Lung microvascular endothelial cell (primary cell): ENCODE measurements around the gene HEBP1. TPM values are rescaled to one million over a fixed set of nuclear protein-coding genes. Genes with fewer than 3 reads are reported as not detected.

Source experiments
- DNase-seq, 2 donors: peaks; one replicate each; pipeline versions ENCODE4 v3.0.0 to v3.0.0-alpha.2; 2010; ENCODE audit warnings: low read depth in 2 of 2
- total RNA-seq: library from RNA; depleted of rRNA; stranded (reverse); fragments of >200 nt; gene quantifications from 2 replicates; pipeline ENCODE4 v1.2.1, GENCODE V29; 2014

The HEBP1 gene
- total RNA-seq, 1 donor from 2014 or later = 28.2 TPM

DNA sequence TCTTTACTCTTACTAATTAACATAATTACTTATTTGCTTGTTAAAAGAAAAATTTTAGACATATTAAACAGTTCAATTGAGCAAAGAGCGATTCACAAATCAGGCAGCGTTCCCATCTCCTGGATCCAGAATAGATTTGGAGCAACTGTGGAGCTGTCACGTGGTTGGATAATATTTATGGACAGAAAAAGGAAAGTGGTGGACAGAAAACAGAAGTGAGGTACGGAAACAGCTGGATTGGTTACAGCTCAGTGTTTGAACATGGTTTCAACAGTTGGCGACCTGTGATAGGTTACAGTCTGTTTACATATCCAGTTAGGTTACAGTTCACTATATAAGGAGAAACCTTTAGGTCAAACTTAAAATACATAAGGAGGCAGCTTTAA lies 24.5 kb upstream of the HEBP1 start:
- peak; percentile 12 to 31 for DNase-seq

DNA sequence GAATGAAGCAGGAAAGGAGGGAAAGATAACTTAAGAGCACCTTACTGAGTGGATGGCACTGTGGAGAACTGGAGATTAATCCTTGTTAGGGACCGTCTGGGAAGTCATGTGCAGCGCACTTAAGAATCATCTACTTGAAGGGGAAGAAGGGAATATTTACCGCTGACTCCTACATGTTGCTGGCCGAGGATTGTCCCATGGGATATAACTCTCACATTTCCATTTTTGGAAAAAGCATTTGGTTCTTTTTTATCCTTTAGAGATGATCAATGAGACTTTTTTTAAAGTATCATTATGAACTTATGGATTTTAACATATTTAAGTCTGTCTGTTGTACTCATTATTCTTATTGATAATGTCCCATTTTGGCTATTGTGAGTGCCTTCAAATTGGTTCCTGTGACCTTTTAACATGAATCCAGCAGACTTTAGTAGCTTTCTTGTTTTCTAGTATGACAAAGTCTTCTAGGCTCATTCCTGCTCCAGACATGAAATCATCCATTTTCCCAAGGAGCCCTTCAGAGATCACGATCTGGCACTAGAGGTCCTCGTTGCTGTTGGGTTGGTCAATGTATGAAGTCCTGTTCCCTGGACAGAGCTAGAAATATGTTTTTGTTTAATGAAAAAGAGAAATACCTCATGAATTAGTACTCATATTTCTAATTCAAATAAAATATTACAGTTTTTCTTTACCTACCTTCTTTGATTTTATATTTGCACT lies 23.9 kb upstream of the HEBP1 start:
- DNase-seq = peak in 1 of 2 donors; percentile 82

DNA sequence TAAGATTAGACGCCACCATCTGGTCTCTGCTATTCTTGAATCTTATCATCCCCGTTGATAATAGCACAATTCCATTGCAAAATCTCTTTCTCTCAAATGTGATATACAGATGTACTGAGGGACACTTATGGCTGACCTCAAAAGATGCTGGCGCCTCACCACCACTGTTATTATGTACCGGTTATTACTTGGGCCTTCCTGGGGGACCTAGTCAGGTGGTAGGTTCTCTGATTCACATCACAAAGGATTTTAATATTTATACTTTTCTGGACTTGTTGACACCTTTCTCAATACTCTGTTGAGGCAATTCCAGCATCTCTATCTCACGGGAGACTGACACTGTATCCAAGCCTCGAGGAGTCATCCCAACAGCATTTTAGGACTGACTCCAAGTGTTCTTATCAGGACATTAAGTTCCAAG lies 22.8 kb upstream of the HEBP1 start:
- DNase-seq = no peak

DNA sequence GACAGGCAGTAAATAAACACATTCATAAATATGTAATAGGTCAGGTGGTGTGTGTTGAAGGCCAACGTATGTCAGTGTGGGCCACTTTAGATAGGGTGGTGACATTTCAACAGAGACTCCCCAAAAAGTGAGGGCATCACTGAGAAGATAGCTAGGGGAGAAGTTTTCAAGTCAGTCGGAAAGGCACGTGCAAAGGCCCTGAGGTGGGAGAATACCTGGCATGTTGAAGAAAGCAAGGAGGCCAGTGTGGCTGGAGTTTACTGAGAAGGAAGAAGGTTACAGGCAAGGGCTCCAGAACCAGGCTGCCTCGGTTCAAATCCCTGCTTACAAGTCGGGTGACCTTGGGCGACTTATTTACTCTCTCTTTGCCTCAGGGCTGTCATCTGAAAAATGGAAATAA lies 11.0 kb upstream of the HEBP1 start:
- no peak for DNase-seq

DNA sequence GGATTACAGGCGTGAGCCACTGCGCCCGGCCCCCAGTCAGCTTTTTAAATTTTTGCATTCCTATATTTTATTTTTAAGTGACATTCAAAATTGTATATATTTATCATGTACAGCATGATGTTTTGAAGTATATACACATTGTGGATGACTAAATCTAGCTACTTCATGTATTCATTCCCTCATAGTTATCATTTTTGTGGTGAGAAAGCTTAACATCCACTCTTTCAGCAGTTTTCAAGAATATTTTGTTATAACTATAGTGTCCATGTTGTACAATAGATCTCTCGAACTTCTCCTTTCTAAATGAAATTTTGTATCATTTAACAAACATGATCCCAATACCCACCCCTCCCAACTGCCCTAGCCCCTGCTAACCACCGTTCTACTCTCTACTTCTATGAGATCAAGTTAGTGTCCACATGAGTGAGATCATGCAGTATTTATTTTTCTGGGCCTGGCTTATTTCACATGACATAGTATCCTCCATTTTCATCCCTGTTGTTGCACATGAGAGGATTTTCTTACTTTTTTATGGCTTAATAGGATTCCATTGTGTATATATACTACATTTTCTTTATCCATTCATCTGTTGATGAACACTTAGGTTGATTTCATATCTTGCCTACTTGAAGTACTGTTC lies 8.8 kb upstream of the HEBP1 start:
- no peak for DNase-seq

DNA sequence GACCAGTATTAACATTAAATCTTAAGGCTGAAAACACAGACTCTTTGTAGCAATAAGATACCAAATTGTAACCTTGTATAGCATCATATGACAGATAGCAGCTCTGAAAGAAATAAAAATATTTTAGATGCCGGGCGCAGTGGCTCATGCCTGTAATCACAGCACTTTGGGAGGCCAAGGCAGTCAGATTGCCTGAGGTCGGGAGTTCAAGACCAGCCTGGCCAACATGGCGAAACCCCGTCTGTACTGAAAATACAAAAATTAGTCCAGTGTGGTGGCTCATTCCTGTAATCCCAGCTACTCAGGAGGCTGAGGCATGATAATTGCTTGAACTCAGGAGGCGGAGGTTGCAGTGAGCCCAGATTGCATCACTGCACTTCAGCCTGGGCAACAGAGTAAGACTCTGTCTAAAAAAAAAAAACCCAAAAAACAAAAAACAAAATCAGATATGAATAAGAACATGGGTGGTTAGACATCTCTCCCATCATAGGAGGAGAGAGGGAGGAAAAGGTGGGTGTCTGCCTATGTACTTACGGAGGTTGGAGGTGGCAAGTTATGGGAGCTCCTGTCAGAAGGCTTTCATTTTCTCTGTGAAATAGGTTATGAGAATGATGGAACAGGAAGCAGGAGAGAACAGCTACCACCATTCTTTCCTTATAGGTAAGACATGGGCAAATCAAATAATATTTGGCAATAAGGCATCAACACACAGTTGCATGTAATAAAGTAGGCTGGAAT lies 7.6 kb upstream of the HEBP1 start:
- no peak for DNase-seq

DNA sequence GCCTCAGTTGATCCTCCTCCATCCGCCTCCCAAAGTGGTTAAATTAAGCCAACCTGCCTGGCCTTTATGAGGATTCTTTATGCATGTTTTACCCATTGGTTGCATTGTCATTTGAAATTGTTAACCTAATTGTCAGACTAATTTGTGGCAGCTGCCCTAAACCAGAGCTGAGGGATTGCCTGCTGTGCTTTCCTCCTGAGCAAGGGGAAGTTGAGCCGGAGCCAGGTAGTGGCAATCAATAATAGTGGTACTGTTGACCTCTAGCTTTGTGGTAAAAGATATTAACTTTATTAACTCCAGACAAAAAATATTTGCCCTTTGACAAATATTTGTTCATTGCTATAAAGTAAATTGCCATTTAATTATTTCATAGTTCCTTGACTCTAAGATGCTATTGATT lies 5.6 kb upstream of the HEBP1 start:
- no peak for DNase-seq

DNA sequence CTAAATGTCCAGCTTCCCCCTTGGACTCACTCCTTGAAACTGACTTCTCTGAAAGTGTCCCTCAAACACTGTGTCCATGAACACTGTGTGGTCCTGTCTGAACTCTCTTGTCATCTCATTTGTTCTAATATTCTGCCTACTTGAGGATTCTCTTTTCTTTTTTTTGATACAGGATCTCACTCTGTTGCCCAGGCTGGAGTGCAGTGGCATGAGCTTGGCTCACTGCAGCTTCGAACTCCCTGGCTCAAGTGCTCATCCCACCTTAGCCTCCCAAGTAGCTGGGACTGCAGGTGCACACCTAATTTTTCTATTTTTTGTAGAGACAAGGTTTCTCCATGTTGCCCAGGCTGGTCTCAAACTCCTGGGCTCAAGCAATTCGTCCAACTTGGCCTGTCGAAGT lies 4.9 kb upstream of the HEBP1 start:
- DNase-seq = no peak

DNA sequence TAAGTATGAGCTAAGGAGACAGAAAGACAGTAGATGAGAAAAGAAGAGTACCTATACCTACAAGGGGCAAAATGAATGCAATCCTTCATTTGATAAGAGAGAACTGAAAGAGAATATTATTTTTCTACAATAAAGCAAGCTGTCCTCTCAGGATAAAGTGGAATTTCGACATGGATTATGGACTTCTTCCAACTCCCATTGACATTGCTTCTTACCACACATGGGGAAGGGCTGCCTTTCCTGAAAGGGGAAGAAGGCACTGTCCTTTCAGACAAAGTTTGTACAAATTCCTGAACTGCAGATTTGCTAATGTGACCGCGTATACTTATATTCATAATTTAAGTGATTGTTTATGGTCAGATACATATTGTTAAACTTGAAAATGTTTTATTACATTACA lies 4.3 kb upstream of the HEBP1 start:
- no peak for DNase-seq

DNA sequence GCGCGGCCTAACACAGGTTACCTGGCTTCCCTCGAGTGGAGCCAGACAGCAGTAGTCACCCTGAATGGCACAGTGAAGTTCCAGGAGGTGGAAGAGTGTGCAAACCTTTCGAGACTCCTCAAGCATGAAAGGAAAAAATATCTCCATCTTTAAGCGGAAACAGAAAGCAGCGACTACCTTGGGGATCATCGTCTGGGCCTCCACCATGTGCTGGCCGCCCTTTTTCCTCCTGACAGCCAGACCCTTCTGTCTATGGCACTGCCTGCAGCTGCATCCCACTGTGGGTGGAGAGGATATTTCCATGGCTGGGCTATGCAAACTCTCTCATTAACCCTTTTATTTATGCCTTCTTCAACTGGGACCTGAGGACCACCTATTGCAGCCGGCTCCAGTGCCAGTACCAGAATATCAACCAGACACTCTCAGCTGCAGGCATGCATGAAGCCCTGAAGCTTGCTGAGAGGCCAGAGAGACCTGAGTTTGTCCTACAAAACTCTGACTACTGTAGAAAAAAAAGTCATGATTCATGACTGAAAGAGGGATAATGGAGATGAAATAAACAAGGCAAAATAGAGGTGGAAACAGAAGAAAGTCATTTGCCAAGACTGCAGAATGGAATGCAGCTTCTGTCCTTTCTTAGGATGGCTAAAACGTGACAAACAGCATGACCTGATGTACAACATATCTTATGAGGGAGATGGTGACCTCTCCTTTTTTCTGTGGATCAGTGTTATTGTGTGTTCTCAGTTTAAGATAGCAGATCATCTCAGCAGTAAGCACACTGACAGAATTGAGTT lies 2.4 kb upstream of the HEBP1 start:
- DNase-seq = no peak

DNA sequence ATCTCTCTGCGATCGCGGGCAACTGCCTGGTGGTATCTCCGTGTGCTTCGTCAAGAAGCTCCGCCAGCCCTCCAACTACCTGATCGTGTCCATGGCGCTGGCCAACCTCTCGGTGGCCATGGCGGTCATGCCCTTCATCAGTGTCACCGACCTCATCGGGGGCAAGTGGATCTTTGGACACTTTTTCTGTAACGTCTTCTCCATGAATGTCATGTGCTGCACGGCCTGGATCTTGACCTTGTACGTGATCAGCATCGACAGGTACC lies 1.6 kb upstream of the HEBP1 start:
- peak in 1 of 2 donors; percentile 14 for DNase-seq

DNA sequence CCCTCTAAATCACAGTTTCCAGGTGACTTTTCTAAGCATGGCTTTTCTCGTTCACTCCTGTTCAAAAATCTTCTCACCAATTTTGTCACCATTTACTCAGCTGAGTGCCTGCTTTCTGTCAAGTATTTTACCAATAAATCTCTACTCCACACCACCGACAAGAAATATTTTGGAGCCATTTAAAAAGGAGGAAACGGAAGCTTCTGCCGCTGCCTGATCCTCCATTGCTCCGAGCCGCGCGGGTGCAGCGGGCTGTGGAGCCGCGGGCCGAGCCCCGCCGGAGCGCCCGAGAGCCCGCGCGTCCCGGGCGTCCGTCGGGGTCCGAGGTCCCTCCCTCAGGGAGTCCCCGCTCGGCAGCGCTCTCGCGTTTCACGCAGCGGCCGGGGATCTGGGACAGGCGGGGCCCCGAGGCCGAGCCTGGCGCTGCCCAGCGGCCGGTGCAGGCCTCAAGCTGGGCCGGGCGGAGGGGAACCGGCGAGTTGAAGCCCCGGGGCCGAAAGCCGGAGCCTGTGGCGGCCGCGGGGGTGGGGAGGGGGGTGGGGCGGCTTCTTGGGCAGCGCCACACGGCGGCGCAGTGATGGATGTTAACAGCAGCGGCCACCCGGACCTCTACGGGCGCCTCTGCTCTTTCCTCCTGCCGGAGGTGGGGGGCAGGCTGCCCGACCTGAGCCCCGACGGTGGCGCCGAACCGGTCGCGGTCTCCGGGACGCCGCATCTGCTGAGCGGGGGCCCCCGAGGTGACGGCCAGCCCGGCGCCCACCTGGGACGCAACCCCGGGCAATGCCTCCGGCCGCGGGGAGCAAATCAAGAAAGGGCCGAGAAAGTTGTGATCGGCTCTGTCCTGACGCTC lies 1.1 kb upstream of the HEBP1 start:
- DNase-seq = peak; percentile 74 to 79

DNA sequence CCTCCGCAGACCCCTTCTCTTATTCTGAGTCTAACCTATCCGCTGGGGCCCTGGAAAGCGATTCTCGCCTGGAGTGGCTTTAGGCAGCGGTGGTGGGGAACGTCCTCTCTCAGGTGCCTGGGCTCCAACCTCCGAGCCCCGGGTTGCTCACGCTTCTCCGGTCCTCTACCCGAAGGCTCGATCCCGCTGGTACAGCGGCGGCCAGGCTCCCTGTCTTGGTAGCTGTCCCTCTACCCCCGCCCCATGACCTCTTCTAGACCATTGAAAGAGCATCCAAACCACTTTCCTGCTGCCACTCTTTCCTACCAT lies 505 bp upstream of the HEBP1 start:
- peak in 1 of 2 donors; percentile 48 for DNase-seq

DNA sequence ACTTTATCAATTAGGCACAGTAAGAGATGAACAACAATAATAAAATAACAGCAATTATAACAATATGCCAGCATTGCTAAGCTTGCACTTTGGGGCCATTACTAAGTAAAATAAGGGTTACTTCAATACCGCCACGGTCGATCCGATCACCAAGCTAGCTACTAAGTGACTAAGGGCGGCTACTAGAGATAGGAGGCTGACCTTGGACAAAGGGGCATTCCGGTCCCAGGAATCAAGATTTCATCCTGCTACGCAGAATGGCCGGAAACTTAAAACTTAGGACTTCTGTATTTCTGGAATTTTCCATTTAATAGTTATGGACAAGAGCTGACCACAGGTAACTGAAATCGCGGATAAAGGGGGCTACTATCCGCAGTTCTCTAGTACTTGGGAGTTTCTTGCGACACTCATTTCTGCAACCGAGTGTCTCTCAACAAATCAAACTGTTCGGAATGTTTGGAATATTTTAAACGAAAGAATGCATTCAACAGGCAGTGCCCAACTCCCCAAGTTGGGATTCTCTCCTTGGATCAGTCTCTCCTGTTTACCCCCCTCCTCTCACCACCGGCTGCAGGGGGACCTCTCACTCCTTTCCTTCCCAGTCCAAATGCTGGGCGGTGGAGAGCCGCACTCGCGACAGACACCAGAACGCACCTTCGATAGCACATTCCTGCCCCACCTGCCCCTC lies 650 bp downstream of the HEBP1 start:
- peak; percentile 40 to 53 for DNase-seq

DNA sequence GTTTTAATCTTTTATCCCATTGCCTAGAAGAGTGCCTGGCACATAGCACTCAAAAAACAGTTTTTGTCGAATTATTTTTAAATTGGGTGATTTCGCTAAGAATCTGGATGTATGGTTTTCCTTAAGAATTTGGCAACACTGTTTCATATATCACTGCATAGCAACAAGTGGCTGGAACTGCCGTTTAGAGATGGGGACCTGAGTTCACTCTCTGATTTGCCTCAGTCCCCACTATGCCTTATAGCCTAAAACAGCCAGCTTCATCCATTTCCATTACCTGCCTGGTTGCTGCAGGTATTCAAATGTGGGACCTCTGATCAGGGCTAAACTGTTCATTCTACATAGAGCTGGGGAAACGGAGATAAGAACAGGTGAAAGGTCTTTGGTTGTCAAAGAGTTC lies 1.8 kb downstream of the HEBP1 start:
- DNase-seq = no peak

DNA sequence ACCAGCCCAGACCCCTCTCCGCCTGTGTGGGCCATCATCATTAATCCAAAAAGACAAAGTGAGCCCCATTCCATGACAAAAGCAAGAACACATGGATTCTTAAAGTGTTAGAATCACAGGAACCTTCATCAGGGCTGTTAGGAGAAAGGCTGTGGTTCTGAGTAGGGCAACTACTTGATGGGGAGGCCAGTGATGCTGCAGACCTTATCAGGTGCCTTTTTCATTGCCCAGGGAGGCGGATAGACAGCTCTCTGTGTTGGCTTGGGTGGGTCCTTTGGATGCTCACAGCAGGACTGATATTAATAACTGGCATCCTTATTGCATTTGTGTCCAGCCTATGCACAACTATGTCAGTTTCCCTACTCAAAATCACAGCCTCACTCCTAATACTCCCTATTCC lies 2.3 kb downstream of the HEBP1 start:
- DNase-seq = no peak

DNA sequence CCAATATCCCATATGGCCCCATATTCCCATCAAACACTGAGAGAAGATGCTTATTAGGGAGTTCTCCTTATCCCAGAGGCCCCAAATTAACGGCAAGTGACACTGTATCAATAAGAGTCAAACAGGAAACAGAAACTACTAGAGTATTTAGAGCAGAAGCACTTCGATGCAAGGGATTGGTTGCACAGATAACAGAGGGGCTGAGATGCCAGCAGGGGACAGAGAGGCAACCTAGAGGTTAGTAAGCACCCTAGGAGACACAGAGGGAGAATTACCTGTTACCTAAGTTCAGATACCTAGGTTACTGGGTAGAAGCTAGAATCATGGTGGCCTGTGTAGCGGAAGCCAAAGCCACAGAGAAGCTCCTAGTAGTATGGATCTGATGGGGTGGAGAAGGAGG lies 2.9 kb downstream of the HEBP1 start:
- DNase-seq = no peak

DNA sequence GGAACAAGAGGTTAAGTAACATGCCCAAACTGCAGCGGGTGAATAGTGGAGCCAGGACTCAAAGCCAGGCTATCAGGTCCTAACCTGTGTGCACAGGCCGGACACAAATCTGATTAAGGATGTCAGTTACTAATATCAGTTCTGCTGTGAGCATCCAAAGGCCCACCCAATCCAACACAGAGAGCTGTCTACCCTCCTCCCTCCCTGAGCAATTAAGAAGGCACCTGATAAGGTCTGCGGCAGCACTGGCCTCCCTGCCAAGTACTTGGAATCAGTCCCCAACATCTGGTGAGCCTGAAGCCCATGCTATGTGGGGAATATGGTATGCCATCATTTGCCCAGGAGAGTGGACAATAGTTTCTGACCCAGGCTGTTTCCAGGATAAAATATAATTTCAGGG lies 3.9 kb downstream of the HEBP1 start:
- DNase-seq = no peak

DNA sequence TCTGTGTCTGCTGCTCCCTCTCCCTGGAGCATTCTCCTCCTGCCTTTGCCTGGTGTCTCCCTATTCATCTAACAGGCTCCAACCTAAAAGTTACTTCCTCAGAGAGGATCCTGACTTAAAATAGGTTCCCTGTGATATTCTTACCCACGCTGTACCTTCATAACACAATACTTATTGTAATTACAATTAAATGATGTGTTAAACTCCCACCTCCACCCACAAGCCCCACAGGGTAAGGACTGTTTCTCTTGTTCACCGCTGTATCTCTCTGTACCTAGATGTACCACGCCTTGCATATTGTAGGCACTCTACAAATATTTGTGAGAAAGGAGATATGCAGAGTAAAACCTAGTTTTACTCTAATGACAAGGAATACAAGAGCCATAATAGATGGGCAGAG lies 5.0 kb downstream of the HEBP1 start:
- no peak for DNase-seq

DNA sequence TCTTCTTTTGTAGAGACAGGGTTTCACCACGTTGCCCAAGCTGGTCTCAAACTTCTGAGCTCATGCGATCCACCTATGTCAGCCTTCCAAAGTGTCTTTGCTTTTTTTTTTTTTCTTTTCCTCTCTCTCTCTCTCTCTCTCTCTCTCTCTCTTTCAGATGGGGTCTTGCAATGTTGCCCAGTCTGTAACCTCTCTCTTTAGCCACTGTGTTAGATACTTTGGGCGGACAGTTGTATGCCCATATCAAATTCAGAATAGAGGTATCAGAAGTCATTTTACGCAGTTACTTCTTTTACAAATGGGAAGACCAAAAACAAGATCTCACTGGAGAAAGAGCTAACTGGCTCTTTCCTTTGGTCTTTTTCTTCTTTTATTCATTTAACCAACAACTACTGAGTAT lies 6.7 kb downstream of the HEBP1 start:
- no peak for DNase-seq
